DMS53 treated with DMSO at 0.1 percent for 48 hours (cell line): ENCODE data around the gene FMN1.
"Not testable (repeated sequence)": the region's sequence is repeated elsewhere in the genome, so short reads cannot be mapped to it uniquely, and the experiment has no call there.

Experiments
- DNase-seq: peaks from one replicate; lab custom pipeline; 2025; ENCODE audit not compliant: unreplicated experiment; lab: John Stamatoyannopoulos, UW

FMN1 gene

DNA sequence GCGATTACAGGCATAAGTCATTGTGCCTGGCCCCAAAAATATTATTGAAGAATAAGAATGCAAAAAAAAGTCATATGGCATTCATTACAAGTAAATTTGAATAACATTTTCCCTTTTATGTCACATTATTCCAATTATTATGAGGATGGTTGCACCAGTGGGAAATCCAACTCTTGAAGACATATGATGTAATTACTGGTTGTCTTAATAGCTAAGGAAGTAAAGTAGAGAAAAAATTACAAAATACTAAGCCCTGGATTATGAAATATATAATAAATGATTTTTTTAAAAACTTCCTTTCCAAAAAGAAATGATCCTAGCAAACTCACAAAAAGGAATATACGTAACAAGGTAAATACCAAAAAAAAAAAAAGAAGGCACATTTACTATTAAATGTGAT is 98.9 kb downstream of the FMN1 start:
- DNase-seq: no peak

- DNase-seq: no peak
These were observed 100.2 kb downstream of the FMN1 start for GRCh38 chr15:33094336-33094735.

DNA sequence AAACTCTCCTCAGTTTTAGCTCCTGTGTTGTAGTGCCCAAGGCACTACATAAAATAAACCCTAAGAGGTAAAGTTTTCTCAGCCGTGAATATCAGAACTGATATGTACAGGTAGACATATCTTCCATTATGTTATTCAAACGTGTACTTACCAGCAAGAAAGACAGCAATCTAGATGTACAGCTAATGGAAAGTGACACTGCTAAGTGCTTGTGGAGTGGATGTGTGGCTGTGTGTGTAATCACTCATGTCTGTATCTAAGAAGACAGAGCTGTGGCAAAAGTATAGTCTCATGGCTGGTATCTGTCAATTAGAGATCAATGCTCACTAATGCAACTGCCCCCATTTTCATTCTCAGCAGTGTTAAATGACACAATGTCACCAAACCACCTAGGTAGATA is 101.3 kb downstream of the FMN1 start:
- no peak for DNase-seq

GRCh38 chr15:33091983-33092693 is 102.4 kb downstream of the FMN1 start:
- no peak for DNase-seq

DNA sequence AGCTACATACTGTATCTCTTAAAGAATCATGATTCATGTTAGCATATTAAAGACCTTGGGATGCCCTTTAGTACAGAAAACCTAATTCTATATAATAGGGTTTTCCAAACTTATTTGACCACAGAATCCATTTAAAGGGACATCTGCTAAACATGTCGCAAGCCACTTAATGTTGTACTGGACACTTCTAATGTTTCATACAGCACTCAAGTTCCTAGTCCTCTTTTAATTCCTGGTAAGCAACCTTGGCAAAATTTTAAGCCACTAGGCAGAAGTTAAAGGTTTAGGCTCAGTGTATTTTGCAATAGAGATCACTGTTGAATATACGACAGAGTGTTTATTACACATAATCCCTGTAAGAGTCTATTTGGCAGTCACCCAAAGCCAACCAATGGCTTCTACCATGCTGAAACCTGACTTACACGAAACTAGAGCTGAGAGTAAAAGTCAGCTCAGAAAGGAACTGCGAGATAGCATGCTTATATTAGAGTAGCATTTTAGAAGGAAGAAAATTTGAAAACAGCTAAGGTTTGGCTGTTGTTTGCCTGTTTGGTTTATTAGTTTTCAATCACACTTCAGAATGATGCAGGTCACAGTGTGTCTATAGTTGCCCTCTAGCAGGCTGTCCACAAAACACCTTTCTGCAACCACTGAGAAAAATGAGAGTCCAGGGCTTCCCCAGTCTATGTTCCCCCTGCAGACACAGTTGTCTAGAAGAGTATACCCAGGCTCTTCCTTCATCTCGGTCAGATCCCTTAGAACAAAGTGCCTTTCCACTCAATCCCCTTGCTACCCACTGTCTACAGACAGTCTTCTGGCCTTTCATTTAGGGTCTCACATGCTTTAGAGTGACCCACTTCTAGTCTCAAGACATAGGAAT is 104.4 kb downstream of the FMN1 start:
- peak; percentile 64 for DNase-seq

GRCh38 chr15:33089165-33089877 is 105.2 kb downstream of the FMN1 start:
- no peak for DNase-seq

DNA sequence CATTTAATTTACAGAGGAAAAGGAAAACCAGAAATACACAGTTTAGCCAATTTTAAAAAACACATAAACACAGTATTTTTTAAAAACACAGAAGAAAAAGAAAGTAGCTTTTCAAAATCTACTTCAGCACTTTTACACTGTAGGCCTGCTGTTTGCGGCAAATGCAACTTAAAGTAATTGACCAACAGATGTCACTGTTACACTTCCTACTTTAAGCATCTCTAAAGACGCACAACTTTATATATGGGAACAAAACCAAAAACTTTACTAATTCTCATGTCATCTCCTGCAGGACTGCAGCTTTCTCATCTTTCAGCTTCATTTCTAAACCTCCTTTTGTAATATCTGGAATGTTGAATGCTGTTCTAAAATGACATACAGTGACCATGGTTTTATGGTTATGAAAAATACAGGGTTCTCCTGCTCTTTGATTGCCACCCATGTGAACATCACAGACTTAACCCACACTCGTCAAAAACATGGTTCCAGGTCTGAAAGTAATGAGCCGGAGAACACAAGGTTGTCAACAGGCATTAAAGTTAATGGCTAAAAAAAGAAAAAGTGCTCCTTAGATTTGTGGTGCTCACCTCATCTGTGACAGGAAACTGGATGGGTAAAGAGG is 107.9 kb downstream of the FMN1 start:
- DNase-seq: peak; percentile 40

DNA sequence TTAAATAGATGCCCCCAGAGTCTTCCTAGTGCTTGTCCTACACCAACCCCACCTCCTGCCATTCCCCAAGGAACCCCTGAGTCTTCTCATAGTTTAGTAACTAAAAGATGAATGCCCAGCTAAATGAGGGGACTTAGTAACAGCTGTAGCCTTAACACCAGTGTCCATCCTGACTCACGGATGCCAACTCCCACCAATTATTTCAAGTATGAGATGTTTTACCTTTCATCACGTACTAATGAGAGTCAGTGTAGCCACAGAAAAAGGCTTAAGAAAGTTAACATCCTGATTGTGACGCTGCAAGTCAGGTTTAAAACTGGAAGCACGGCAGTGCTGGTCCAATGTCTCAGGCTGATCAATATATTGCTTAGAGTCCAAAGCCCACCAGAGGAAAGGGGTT is 109.9 kb downstream of the FMN1 start:
- DNase-seq: no peak

- DNase-seq: no peak
These were observed 111.1 kb downstream of the FMN1 start for GRCh38 chr15:33083232-33084081.

DNA sequence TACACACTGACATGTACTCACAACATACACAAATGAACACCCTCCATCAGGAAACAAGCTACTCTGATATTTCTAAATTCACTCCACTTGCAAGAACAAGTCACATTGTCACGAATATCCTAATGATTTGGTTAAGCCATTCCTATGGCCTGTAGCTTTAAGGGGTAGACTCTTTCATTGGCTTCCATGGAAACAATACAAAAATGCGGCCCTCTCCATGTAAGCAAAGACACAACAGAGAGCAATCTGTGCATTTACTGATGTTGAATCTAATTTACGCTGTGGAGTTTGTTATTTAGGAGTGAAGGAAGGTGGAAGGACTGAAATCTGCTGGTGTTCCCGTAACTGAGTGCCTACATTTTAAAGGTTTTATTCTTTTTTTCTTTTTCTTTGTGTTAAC is 114.5 kb downstream of the FMN1 start:
- DNase-seq: no peak

DNA sequence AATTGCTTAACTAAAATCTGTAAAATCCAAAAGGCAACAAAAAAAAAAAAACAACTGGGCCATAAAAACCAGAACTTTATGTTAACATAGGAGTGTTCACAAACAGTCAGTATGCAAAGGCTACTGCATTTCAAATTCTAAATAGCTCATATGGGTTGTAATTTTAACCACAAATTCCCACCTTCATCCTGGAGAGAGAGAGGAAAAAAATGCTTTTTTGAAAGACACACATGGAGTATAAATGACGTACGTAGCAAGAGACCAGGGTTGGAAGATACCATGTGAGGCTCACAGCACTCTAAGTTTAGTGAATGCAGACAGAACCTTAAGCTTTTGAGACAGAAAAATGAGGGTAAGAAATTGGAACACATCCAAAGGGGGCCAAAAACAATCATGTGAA is 115.9 kb downstream of the FMN1 start:
- no peak for DNase-seq

- no peak for DNase-seq
These were observed 117.6 kb downstream of the FMN1 start for GRCh38 chr15:33076937-33077336.

GRCh38 chr15:33074942-33075341 is 119.6 kb downstream of the FMN1 start:
- peak; percentile 8 for DNase-seq

GRCh38 chr15:33074212-33074611 is 120.3 kb downstream of the FMN1 start:
- DNase-seq: no peak

- DNase-seq: no peak
These were observed 123.1 kb downstream of the FMN1 start for GRCh38 chr15:33071451-33071850.

- not testable (repeated sequence) for DNase-seq
These were observed 124.6 kb downstream of the FMN1 start for GRCh38 chr15:33069903-33070302.

DNA sequence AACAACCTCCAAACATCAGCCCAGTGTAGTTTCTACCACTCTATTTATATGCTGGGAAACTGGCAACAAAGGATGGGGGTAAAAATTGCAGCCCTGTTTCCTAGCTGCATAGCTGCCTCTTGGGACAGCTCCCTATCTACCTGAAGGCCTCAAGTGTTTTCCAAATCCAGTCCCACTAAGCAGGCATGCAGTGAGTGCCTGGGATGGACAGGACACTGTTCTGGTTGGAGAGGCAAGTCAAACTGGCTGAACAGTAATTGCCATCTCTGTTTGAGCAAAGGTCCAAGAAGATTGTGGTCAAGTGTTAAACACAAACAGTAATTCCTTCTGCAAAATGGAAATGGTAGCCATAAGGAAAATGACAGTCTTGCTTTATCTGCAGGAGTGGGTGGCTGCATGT is 125.4 kb downstream of the FMN1 start:
- DNase-seq: no peak

DNA sequence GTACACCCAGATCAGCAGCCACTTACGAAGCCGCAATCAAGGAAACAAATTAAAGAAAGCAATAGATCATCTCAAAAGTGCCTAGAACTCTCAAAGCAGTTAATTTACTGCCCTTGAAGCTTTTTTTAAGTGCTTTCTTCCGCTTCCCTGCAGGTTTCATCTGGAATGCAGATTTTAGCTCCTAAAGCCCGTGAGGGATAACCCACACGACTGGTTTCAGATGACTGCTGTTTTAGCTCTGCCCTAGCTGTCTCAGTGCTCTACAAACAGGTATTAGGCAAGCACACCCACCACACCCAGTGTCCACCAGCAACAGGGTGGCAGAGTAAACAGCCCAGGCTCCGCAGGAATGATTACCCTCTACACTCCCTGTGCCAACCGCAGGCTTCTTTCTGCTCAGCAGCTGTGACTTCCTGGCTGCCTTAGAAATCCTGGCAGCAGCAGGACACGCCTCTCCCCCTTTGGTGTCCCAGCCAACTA is 126.0 kb downstream of the FMN1 start:
- DNase-seq: peak; percentile 28

- peak; percentile 53 for DNase-seq
These were observed 126.5 kb downstream of the FMN1 start for GRCh38 chr15:33068007-33068481.

DNA sequence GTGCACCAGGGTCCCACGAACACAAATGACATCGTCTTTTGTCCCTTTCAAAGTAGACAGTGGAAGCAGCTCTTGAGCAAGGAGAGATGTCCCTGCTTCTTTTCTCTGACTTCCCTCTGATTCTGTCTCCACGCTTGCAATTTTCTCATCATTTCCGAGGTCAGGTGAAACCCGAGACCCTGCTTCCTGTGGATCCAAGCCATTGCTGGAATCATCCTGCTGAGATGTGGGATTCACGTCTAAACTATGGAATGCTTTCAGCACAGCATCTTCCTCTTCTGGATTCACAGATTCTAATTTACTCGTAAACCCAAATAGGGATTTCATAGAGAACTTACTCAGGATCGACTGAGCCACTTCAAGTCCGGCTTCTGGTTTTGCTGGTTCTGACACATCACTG is 127.1 kb downstream of the FMN1 start:
- peak; percentile 20 for DNase-seq
